Activated naive CD8-positive, alpha-beta T cell treated with anti-CD3 and anti-CD28 coated beads for 36 hours (primary cell): Measurements from ENCODE around the gene CORO2A. TPM values are rescaled to one million over a fixed set of nuclear protein-coding genes. Genes with fewer than 3 reads are reported as not detected.

Source experiments
- DNase-seq: peaks from one replicate; pipeline ENCODE4 v3.0.0; 2021
- H3K27ac Mint-ChIP-seq: one replicate; pipeline ENCODE4 v1.8.0; 2022; ENCODE audit warnings: mild to moderate bottlenecking, moderate library complexity, mixed read lengths
- H3K27me3 Mint-ChIP-seq: one replicate; pipeline ENCODE4 v1.8.0; 2022; ENCODE audit warnings: mild to moderate bottlenecking, mixed read lengths
- H3K36me3 Mint-ChIP-seq: one replicate; pipeline ENCODE4 v1.8.0; 2021; ENCODE audit warnings: mild to moderate bottlenecking, mixed read lengths
- H3K4me1 Mint-ChIP-seq: one replicate; pipeline ENCODE4 v1.8.0; 2021; ENCODE audit warnings: mixed read lengths
- H3K4me3 Mint-ChIP-seq: one replicate; pipeline ENCODE4 v1.8.0; 2022; ENCODE audit warnings: mild to moderate bottlenecking, moderate library complexity, mixed read lengths
- H3K9me3 Mint-ChIP-seq: one replicate; pipeline ENCODE4 v1.8.0; 2022; ENCODE audit warnings: mixed read lengths
- total RNA-seq, 2 experiments: library from RNA; stranded (reverse); gene quantifications; one replicate each; pipeline ENCODE4 v1.2.3, GENCODE V29; 2021

CORO2A gene
- total RNA-seq, 2 experiments from 2014 or later: 8.2 TPM

DNA sequence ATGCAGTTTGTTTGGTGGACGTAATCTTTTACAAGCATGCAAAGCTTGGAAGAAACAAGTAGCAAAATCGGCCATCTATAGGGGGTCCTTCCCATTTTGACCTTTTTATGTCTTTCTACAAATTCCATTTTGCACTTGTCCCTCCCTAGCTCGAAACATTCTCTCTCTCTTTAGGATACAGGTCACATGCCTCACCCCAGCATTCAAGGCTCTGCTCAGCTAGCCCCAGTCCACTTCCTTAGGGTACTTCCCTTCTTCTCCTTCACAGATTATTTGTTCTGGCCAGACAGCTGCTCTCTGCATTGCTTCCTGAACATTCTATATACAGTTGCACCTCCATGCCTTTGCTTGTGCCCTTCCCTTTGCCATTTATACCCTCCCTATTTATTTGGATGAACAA, 41.7 kb downstream of the CORO2A start:
- Mint-ChIP-seq H3K27ac (no peak overlapping the region), H3K36me3 (no peaks in the 10 kb centered on the region), H3K27me3 (no peaks in the 10 kb centered on the region), H3K4me1 (no peaks in the 10 kb centered on the region), H3K9me3 (no peaks in the 10 kb centered on the region), H3K4me3 (no peak overlapping the region)
- DNase-seq: no peak

DNA sequence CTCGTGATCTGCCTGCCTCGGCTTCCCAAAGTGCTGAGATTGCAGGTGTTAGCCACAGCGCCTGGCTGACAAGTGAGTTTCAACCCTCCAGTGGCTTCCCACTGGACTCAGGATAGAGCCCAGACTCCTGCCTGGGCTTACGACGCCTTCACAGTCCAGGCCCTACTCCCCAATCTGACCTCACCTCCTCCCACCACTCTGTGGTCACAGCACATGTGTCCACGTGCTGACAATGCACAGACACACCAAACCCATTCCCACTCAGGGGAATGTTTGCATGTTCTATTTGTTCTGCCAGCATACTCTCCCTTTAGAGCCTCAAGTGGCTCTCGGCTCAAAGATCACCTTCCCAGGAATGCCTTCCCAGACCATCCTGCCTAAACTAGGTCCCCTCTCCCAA, 42.3 kb downstream of the CORO2A start:
- Mint-ChIP-seq H3K4me1 (no peaks in the 10 kb centered on the region), H3K27ac (no peak overlapping the region), H3K9me3 (no peaks in the 10 kb centered on the region)

DNA sequence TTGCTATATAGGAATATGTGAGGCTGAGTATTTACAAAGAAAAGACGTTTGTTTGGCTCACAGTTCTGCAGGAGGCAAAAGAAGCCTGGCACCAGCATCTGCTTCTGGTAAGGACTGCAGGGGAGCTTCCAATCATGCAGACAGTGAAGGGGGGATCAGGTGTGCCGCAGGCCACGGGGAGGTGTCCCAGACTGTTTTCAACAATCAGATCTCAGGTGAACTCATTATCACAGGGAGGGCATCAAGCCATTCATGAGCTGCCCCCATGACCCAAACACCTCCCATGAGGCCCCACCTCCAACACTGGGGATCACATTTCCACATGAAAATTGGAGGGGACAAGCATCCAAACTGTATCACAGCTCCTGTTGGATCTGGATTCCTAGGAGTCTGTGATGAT, 43.0 kb downstream of the CORO2A start:
- Mint-ChIP-seq H3K27me3 (no peaks in the 10 kb centered on the region), H3K4me3 (no peak overlapping the region), H3K4me1 (no peaks in the 10 kb centered on the region), H3K36me3 (no peaks in the 10 kb centered on the region), H3K27ac (no peak overlapping the region), H3K9me3 (no peaks in the 10 kb centered on the region)
- no peak for DNase-seq

More for the DNA sequence above, 42.3 kb downstream of the CORO2A start:
- H3K4me3 Mint-ChIP-seq: no peak overlapping the region
- no peaks in the 10 kb centered on the region for H3K36me3 Mint-ChIP-seq
- no peak for DNase-seq
- no peaks in the 10 kb centered on the region for H3K27me3 Mint-ChIP-seq

DNA sequence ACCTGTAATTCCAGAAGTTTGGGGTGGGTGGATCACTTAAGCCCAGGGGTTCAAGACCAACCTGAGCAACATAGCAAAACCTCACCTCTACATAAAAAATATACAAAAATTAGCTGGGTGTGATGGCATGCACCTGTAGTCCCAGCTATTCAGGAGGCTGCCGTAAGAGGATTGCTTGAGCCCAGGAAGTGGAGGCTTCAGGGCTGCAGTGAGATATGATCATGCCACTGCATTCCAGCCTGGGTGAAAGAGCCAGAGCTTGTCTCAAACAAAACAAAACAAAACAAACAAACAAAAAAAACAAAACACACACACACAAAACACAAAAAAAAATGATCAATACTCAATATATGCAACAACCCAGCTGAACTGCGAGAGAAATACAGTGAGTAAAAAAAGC, 44.0 kb downstream of the CORO2A start:
- no peak overlapping the region for H3K27ac Mint-ChIP-seq
- no peak for DNase-seq
- no peaks in the 10 kb centered on the region for H3K4me1 Mint-ChIP-seq
- no peaks in the 10 kb centered on the region for H3K9me3 Mint-ChIP-seq
- H3K36me3 Mint-ChIP-seq: no peaks in the 10 kb centered on the region
- H3K27me3 Mint-ChIP-seq: no peaks in the 10 kb centered on the region
- H3K4me3 Mint-ChIP-seq: no peak overlapping the region

- H3K9me3 Mint-ChIP-seq: no peaks in the 10 kb centered on the region
- no peak for DNase-seq
- no peak overlapping the region for H3K4me3 Mint-ChIP-seq
- H3K36me3 Mint-ChIP-seq: no peaks in the 10 kb centered on the region
- no peaks in the 10 kb centered on the region for H3K27me3 Mint-ChIP-seq
- no peaks in the 10 kb centered on the region for H3K4me1 Mint-ChIP-seq
- no peak overlapping the region for H3K27ac Mint-ChIP-seq
These were observed 44.9 kb downstream of the CORO2A start for GRCh38 chr9:98147582-98147981.

- Mint-ChIP-seq H3K9me3 (no peaks in the 10 kb centered on the region), H3K27ac (no peak overlapping the region), H3K36me3 (no peaks in the 10 kb centered on the region), H3K4me3 (no peak overlapping the region), H3K4me1 (no peaks in the 10 kb centered on the region), H3K27me3 (no peaks in the 10 kb centered on the region)
- DNase-seq: no peak
These were observed 46.1 kb downstream of the CORO2A start for GRCh38 chr9:98146101-98146991.

- H3K27ac Mint-ChIP-seq: no peak overlapping the region
- no peaks in the 10 kb centered on the region for H3K27me3 Mint-ChIP-seq
- H3K9me3 Mint-ChIP-seq: no peaks in the 10 kb centered on the region
- H3K4me1 Mint-ChIP-seq: no peaks in the 10 kb centered on the region
- no peaks in the 10 kb centered on the region for H3K36me3 Mint-ChIP-seq
- no peak overlapping the region for H3K4me3 Mint-ChIP-seq
- no peak for DNase-seq
These were observed 47.8 kb downstream of the CORO2A start for GRCh38 chr9:98144631-98145030.

GRCh38 chr9:98144076-98144475, 48.4 kb downstream of the CORO2A start:
- H3K27ac Mint-ChIP-seq: no peak overlapping the region
- no peak for DNase-seq
- H3K27me3 Mint-ChIP-seq: no peaks in the 10 kb centered on the region
- H3K4me3 Mint-ChIP-seq: no peak overlapping the region
- H3K9me3 Mint-ChIP-seq: no peaks in the 10 kb centered on the region
- H3K36me3 Mint-ChIP-seq: no peaks in the 10 kb centered on the region
- H3K4me1 Mint-ChIP-seq: no peaks in the 10 kb centered on the region

DNA sequence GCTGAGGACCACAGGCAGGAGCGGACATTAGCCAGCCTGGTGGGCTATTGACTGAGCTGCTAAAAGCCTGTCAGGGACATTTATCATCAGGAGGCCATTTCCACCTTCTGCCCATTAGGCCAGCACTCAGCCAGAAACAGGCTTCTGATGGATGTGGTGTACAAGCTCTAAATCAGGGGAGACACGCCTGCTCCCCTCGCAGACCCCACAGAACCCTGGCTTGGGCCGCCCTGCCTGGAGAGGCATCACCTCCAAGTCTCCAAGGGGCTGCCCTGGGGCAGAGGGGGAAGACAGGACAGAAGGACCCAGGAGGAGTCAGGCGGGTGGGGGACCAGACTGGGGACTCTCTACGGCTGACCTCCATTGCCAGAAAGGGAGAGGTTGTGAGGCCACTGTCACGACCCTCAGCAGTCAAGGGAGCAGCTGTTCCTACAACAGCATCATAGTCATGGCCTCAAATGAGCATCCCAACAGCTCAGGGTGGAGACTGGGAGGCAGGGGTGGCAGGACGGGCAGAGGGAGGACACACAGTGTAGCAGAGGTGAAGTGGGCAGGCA, 49.4 kb downstream of the CORO2A start:
- no peak for DNase-seq
- Mint-ChIP-seq H3K36me3 (no peaks in the 10 kb centered on the region), H3K27me3 (no peaks in the 10 kb centered on the region), H3K4me3 (no peak overlapping the region), H3K27ac (no peak overlapping the region), H3K9me3 (no peaks in the 10 kb centered on the region), H3K4me1 (no peaks in the 10 kb centered on the region)

GRCh38 chr9:98142182-98142907, 50.1 kb downstream of the CORO2A start:
- Mint-ChIP-seq H3K4me1 (no peaks in the 10 kb centered on the region), H3K27ac (no peak overlapping the region), H3K4me3 (no peak overlapping the region), H3K9me3 (no peaks in the 10 kb centered on the region), H3K36me3 (no peaks in the 10 kb centered on the region), H3K27me3 (no peaks in the 10 kb centered on the region)
- no peak for DNase-seq

- H3K4me1 Mint-ChIP-seq: no peaks in the 10 kb centered on the region
- H3K4me3 Mint-ChIP-seq: no peak overlapping the region
- no peak overlapping the region for H3K27ac Mint-ChIP-seq
- DNase-seq: no peak
- H3K36me3 Mint-ChIP-seq: no peaks in the 10 kb centered on the region
- no peaks in the 10 kb centered on the region for H3K9me3 Mint-ChIP-seq
- H3K27me3 Mint-ChIP-seq: no peaks in the 10 kb centered on the region
These were observed 51.9 kb downstream of the CORO2A start for GRCh38 chr9:98140503-98140902.

- no peak overlapping the region for H3K27ac Mint-ChIP-seq
- H3K4me1 Mint-ChIP-seq: no peaks in the 10 kb centered on the region
- no peaks in the 10 kb centered on the region for H3K36me3 Mint-ChIP-seq
- no peak overlapping the region for H3K4me3 Mint-ChIP-seq
- H3K9me3 Mint-ChIP-seq: no peaks in the 10 kb centered on the region
- no peak for DNase-seq
- no peaks in the 10 kb centered on the region for H3K27me3 Mint-ChIP-seq
These were observed 55.9 kb downstream of the CORO2A start for GRCh38 chr9:98136489-98136888.

DNA sequence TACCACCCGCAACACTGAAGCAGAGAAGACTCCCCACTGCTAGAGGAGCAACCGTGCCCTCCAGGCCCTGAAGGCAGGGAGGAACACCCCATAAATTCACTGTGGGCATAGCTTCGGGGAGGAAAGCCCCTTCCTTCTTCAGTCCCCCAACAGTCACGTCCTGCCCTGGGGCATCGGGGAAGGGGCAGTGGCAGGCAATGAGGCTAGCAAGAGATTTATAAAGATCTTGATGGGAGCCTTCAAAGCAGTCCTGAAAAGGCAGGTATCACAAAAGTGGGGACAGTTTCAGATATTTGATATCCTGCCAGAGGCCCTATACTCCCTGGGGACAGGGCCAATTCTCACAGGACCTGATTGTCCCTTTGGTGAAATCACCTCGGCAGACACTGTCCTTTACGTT, 56.5 kb downstream of the CORO2A start:
- no peaks in the 10 kb centered on the region for H3K9me3 Mint-ChIP-seq
- H3K4me3 Mint-ChIP-seq: no peak overlapping the region
- no peaks in the 10 kb centered on the region for H3K36me3 Mint-ChIP-seq
- peaks cover 1% of the 10 kb centered on the region for H3K4me1 Mint-ChIP-seq
- no peak overlapping the region for H3K27ac Mint-ChIP-seq
- no peaks in the 10 kb centered on the region for H3K27me3 Mint-ChIP-seq
- no peak for DNase-seq

DNA sequence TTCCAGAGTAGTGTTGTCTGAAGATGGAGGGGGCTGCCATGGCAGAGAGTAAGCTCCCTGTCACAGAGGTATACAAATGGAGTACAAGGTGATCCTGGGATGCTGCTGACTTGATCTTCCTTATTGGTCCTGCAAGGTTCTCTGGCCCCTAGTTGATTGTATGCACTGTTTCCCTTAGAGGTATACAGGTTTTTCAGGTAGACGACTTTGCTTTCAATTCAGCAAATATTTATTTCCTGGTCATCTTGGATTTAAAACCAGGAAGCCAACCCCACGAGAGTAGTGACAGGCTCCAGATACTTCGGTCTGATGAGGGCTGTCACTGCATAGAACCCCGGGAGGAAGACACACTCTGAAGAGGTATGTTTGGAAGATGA, 56.9 kb downstream of the CORO2A start:
- Mint-ChIP-seq H3K36me3 (no peaks in the 10 kb centered on the region), H3K9me3 (no peaks in the 10 kb centered on the region), H3K27me3 (no peaks in the 10 kb centered on the region), H3K27ac (no peak overlapping the region), H3K4me3 (no peak overlapping the region), H3K4me1 (peaks cover 2% of the 10 kb centered on the region)
- no peak for DNase-seq

DNA sequence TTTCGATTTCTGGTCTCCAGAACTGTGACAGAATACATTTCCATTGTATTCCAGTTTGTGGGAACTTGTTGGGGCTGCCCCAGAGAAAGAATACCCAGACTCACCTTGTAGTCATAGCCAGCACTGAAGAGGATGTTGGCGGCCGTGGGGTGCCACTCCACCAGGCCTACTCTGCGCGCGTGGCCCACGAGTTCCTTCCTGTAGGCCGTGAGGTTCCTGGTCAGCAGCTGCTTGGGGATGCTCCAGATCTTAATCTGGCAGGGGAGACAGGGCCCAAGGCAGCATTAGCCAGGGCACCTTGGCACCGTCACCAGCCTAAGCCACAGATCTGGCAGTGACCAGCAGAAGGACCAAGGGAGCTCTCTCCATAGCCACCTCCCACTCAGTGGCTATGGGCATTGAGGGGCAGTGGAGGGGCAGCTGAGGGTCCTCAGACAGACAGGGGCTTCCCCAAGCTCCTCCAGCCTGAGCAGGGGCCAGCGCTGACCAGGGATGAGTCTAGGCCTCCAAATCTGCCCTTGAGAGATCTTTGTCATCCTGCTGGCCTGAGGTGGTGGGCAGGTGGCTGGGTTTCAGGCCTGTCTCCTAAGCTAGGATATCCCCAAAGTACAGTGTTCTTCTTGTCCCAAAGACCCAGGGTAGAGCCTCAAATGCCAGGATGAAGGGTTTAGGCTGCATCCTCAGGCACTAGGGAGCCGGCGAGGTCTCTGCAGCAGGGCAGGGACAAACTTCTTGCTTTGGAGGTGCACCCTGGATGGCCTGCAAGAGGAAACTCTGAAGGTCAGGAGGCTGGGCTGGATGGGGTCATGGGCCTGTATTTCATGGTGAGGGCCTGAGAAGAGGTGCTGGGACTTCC, 57.5 kb downstream of the CORO2A start:
- H3K27me3 Mint-ChIP-seq: no peaks in the 10 kb centered on the region
- no peak overlapping the region for H3K4me3 Mint-ChIP-seq
- no peaks in the 10 kb centered on the region for H3K36me3 Mint-ChIP-seq
- H3K4me1 Mint-ChIP-seq: peaks cover 2% of the 10 kb centered on the region
- H3K9me3 Mint-ChIP-seq: no peaks in the 10 kb centered on the region
- DNase-seq: no peak
- H3K27ac Mint-ChIP-seq: no peak overlapping the region
